HG03520 (cell line): ENCODE results near the gene TSPAN13.

ENCODE experiments used
- ATAC-seq: cut with Tn5 transposase; IDR thresholded peaks from one replicate; pipeline ENCODE4 v1.9.1; 2021; ENCODE audit warnings: mild to moderate bottlenecking, moderate library complexity; ENCODE audit not compliant: unreplicated experiment

The TSPAN13 gene

DNA sequence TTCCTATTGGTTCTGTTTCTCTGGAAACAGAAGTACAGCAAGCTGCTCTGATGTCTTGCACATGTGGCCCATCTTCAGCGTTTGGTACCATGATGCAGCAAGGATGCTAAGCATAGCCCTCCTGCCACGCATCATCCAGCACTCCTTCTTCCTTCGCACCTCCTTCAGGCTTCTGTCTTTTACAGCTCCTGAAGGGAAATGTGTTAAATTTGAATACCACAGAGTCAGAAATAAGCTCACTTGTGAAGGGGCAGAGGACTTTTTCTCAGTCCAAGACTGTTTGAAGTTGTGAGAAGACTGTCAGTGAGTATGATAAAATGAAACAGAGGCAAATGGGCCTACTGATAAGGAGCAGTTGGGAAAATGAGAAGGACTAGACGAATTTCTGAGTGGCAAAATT is 20.7 kb downstream of the TSPAN13 start:
- ATAC-seq, result no peak

DNA sequence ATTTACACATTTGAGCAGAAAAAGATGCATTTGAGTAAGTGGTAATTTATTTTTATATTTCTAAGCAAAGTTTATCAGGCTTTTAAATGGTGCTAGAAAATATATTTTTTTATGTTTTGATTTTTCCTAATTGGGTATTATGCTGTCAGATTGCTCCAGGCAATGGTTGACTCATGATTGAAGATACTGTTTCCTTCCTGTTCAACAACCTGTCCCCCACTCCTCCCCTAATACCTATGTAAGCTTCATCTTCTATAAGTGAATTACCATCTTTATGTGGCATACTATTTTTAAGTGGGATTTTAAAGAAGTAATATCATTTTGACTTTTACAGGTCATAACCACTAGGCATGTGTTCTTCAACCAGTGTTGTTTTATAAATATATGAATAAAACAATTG is 21.4 kb downstream of the TSPAN13 start:
- ATAC-seq, result no peak

DNA sequence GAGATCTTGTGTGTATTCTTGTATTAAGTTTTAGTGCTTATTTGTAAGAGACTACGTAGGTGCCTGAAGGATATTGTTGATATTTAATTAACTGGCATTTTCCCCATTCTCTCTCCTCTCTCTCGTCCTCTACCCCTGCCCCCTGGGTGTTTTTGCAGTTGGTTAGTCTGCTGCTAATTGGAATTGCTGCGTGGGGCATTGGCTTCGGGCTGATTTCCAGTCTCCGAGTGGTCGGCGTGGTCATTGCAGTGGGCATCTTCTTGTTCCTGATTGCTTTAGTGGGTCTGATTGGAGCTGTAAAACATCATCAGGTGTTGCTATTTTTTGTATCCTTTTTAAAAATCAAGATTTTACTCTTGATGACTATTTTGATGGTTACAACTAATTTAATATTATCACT is 22.5 kb downstream of the TSPAN13 start:
- no peak for ATAC-seq

DNA sequence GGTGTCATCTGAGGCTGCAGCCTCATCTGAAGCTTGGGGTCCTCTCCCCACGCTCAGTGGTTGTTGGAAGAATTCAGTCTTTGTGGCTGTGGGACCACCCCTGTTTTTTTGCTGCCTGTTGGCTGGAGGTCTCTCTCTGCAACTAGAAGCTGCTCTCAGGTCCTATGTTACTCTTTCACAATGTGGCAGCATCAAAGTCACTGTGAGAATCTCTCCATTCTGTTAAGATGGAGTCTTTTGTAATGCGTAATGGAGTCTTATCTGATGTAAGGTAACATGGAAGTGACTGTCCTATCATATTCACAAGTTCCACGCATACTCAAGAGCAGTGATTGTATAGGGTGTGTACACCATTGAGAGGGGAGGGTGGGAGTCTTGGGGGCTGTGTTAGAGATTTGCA is 24.9 kb downstream of the TSPAN13 start:
- no peak for ATAC-seq

DNA sequence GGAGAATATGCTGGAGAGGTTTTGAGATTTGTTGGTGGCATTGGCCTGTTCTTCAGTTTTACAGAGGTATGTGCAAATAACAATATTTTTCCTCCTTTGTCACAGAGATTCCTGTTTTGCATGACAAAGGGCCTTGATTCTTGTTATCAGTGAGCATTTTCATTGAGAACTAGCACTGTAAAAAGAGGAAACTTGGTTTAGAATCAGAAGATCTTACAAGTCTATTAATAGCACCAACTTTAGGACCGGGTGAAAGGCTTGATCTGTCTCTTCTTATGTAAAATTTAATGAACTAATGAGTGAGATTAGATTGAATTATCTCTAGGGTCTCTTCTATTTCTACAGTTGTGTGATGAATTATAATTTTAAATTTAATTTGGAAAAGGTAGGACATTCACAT is 25.5 kb downstream of the TSPAN13 start:
- no peak for ATAC-seq

DNA sequence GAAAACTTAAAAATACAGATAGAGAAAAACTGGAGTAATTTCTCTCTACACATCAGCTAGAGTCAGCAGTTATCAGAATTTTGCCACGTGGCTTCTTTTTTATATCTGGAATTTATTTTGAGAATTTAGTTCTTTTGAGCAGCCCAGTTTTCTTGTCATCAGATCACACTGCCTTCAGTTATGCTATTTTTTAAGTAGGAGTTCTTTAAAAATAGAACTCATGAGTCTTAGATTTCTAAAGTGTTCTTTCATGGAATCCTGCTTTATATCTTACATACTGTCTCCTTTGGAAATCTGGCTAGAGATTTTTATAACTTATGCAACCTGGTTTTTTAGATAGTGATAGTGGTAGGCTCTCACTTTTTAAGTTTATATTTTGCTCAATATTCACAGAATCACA is 27.0 kb downstream of the TSPAN13 start:
- ATAC-seq, result no peak

DNA sequence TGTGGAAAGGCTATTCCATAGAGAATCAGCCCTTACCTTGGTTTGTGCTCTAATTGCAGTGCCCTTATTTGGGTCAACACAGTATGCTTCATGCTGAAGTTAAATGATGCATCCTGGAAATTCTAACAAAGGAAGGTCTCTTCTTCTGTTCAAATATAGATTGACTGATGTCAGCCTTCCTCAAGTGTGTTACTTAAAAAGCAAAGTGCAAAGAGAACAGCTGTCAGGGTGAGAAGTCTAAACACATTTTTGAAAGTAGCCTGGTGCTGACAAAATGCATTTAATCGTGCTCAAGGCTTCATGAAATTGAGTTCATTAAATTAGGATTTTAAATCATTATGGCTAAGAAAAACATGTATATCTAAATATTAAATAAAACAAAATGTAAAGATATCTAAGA is 31.8 kb downstream of the TSPAN13 start:
- ATAC-seq, result no peak

DNA sequence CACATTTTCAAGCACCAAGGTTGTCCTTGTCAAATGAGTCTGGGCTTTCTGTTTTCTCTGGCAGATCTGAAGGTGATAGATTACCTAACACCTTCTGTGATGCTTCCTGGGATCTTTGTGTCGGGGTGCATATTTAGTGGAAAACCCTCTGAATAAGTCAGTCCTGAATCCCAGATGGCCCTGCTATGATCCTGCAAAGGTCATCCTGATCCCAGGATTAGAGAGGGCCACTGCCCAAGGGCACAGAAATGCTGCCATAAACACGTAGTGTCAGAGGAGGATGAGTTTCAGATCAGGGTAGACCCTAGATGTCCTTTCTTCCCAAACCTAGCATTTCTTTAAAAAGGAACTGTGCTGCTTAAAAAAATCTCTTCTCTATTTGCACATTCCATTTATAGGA is 32.3 kb downstream of the TSPAN13 start:
- ATAC-seq, result no peak

DNA sequence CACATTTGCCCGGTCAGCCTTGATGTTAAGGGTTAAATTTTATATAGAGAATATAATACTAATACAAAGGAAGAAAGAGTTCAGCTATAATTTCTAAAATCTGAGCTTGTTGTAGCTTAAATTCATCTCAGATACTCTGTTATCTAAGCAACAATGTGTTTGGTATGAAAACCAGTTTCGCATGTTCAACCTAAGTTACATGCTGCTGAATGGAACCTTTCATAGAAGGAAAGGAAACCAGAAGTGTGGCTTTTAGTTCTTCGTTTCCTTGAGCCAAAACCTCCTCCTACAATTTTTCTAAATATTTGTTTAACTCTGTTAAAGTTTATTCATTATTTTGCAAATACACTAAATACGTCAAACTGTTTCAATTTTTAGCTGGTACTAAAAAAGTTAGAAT is 32.7 kb downstream of the TSPAN13 start:
- no peak for ATAC-seq

DNA sequence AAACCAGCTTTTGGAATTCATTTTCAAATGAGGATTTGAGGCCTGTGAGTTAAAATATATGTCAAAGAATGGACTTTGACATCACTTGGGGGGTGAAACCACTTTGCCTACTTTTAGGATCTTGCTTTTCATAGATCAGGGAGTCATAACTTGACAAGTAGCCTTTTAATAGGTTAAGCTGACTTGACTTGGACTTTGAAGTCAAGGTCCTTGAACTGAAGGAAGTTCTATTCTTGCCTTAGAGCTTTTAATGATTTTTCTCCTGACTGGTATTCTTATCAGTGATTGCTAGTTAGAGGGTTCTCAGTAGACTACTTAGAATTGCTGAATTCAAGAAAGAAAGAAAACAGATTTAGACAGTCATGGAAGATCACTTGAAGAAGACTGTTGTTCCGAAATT is 33.6 kb downstream of the TSPAN13 start:
- ATAC-seq, result no peak

DNA sequence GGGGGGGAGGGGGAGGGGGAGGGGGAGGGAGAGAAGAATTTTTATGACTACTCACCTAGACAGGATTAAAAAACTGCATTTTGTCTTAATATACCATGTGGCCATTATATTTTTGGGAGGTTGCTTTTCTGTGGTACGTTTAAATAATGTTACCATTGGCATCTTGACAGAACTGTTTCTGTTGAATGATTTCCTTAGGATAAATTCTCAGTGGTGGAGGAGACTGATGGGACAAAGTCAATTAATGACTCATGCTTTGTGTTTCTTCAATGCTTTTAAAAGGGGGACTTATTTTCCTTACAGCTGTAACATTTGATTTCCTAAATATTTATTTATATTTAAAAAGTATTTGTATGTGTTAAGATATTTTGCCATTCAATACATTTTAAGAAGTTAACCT is 37.5 kb downstream of the TSPAN13 start:
- ATAC-seq, result no peak

DNA sequence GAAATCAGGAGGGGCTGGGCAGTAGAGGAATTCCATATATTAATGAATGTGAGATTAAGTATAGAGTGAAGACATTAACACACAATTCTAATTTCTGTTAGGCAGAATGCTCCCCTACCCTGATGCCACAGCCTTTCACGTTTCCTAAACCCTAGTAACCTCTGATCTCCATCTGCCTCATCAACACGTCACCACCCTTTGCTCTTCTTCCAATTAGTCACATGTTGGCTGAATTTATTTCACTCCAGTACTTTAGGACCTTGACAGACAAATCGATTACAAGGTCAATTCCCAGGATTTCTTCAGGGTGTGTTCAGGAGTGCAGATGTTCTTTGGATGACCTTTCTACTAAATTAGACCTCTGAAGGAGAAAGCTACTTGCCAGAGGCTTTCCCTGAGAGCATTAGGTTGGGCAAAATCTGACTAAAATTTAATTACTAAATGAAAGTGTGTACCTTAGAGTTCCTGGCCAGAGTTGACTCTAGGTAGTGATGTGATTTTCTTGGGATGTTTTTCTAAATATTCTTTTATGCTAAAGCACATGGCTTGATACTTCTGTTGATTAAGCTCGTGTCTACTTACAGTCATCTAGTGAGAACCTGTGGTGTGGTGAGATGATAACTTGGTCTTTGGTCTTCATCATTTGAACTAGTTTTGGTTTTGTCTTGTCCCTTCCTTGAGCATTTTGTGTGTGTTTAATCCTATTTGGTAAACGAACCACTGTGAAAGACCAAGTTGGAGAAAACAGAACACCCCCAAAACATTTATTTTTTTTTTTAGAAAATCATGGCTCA is 38.5 kb downstream of the TSPAN13 start:
- ATAC-seq, result no peak

DNA sequence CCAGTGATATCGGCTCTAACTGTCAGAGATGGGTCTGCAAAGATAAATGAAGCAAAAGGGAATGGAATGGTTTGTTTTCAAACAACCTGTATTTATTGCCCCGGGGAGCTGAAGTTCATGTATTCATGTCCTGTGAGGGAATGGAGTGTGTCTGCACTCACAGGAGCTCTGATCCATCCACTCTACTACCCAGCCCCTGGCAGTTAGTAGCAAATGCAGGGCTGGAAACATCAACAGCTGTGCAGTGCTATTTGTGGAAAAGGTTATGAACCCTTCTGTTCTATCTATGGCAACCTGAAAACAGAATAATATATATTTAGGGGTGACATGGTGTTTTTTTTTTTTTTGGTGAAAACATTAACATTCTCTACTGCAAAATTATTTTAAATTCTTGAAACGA is 41.4 kb downstream of the TSPAN13 start:
- ATAC-seq, result no peak

DNA sequence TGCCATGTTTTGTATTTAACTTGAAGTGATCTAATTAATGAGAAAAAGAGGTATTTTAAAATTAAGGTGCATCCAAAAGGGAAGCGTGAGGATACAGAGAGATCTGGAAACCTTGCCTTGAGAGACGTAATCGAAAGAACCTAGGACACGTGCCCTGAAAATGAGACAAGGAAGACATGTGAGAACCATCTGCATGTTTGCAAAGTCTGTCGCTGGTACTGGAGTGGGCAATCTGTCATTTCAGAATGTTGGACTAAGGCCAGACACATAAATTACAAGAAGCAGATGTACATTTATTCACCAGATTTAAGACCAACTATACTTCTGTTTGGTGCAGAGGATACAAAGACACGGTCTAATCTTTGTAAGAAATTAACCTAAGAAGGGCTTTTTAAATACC is 42.1 kb downstream of the TSPAN13 start:
- ATAC-seq, result no peak

DNA sequence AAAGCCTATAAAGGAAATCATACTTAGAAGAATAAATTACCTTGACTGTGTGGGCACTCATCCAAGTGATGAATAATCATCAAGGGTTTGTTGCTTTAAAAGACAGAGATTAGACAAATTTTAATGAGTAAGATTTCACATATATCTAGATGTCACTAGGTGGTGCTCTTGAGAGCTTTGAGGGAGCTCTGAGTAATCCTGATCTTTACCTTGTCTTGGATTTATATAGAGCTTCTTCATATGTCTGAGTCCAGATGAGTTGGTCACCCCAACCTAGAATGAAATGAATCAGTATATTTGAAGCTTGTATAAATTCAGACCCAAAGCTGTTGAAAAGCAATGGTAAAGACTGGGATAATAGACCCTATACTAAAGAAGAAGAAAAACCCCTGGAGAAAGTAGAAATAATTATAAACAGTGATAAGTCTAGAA is 47.6 kb downstream of the TSPAN13 start:
- ATAC-seq, result peak; percentile 78

DNA sequence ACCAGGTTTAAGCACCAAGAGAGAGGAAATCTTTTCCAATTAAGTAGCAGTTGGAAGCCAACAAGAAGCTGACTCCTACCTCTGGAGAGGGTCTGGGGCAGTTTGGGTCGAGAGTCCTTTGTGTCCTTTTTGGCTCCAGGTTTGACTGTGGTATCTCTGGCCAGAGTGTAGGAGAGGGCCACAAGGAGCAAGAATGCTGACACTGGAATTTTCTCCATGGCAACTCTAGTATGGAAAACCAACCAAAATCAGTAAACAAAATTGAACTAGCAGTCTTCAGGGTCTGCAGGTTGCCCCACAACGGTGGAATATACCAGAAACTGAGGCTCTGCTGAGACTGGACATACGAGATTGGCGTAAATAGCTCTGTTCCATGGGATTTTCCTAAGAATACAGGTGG is 48.0 kb downstream of the TSPAN13 start:
- no peak for ATAC-seq

DNA sequence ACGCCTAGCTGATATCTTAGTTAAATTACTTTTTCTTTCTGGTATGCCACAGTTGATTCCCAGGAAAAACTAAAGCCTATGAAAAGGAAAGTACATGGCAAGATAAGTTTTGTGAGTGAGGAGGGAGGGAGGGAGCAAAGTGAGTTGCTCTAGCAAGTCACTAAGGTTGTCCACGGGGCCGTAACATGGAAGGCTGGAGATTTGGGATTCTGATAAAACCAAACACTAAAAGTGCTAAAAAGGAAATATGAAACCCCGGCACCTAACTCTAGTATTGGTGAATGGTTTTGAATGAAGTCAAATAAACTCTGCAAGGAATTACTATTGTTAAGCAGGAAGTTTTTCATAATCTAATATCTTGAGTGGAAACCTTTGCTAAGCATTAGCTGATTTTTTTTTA is 49.6 kb downstream of the TSPAN13 start:
- ATAC-seq, result no peak

DNA sequence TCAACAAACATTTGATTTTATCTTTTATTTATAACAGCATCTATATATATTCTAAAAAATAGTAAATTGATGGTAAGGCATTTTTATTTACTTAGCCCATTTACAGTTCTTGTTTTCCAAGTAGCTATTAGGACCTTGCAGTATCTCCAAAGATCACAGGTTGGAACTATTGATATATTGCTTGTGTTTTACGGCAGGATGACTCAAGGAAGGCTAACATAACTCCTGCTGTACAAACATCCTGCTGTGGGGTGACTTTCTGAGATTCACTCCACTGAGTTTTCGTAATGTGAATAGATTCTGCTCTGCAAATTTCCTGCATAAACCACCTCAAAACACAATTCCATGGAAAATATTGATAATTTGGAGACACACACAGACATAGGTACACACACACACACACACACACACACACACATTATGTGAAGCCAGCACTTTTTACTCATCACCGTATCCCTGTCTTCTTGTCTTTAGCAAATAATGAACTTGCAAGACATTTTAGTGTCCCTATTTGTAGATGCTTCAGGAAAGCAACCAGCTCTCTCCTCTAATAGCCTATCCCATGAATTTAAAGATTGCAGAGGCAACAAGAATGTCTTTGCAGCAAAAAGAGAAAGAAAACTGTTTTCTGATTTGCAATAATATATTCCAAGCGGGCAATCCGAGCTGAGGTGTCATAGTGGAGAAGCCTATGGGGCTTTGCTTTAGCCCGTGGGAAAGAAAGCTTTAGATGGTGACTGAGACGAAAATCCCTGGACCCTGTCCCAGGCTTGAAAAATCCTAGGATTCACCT is 50.5 kb downstream of the TSPAN13 start:
- no peak for ATAC-seq

DNA sequence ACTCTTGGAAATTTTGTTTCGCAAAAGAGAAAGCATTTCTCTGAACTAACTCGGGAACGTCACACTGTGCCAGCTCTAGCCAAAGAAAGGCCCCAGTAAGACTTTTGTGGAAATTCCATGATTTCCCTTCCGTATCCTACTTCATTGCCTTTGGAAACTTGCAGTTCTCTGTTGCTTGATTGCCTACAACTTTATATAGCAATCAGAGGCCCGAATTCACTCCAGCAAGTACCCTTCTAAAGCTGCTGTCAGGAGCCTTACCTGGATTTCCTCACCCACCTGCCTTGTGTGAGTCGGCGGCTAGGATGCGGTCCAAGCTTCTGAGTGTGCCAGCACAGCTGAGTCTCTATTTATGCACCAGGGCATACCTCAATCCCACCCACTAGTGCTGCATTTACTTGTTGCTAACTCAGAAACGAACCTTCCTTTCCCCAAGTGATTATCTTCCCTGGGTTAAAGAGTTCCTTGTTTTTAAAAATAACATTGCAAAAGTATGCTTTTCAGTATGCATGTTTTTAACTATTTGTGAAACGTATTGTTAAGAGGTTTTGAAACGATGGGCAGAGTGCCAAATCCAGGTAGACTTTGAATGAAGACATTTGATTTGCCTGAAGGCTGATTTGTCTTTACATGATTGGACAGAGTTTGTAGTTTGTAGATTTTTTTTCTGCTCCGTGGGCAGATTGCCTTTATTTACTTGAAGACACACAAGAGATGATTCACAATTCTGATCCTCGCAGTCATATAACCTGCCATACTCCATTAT is 51.3 kb downstream of the TSPAN13 start, which contains the start of gene AGR2:
TSS of gene AGR2 (minus strand) at position 326 of the 766 bp plus-strand sequence. CDS start 3,203 bp downstream, outside the sequence.
- ATAC-seq, result no peak

DNA sequence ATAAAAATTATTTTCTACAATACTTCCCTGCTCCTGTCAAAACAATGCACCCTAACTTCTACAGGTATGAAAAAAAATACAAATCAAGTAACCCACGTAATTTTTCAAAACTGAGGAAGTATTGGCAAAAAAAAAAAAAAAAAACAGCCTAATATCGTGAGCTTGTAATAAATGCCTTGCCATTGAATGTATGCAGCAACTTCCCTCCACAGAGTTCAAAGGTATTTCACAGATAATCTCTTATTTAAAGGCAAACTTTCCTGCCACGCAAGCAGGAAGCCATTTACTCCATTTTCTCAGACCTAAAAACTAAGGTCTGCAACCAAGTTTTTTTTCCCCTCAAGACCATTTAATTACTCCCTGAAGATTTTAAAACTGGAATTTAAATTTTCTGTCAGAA is 51.9 kb downstream of the TSPAN13 start:
- ATAC-seq, result no peak

DNA sequence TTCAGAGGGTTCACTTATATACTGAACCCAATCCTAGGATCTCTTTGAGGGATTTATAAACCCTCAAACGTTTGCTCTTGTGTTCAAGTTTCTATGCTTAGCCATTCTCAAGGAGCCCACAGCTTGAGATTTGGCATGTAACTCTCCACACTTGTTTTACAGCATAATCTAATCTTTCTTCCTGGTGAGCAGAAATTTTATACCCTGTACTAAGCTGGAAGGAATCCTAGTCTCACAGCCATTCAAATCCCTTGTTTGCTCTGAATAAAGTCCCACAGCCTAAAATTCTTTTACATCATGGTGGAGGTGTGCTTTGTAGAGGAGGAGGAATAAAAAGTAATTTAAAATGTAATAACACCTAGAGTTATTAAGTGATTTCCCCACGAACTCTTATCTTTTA is 56.6 kb downstream of the TSPAN13 start:
- no peak for ATAC-seq

DNA sequence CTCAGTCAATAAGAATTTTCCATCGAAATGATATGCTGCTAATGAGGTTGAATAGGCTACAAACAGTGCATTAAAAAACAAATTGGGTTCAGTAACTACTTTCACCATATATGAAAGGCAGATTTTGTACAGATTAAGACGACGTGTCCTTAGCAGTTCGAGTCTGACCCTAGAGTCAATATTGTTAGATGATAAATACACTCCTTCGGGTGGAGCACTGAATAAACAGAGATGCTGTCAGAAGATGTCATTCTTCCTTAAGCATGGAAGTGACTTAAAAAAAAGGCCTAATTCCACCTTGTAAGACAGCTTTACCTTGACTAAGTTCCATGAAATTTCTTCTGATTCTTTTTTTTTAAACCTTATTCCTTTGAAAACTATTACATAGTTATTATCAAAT is 57.0 kb downstream of the TSPAN13 start:
- ATAC-seq, result no peak
